HEK293T (cell line): ENCODE measurements around the gene AQP6.

Experiments
- CTCF ChIA-PET: fragments of 350-600 bp; formaldehyde crosslinking; extraction: SDS; loops from one replicate; lab custom pipeline; 2021; ENCODE audit warnings: antibody characterized with exemption, inconsistent platforms; lab: Yijun Ruan, JAX
- POLR2A ChIA-PET: fragments of 350-600 bp; formaldehyde crosslinking; extraction: SDS; loops from one replicate; lab custom pipeline; 2020; ENCODE audit warnings: antibody characterized with exemption, inconsistent platforms; lab: Yijun Ruan, JAX
- DNase-seq: peaks from one replicate; pipeline ENCODE4 v3.0.0; 2012; ENCODE audit warnings: mixed read lengths; ENCODE audit errors: extremely low spot score
- ARNT ChIP-seq: fragments of 450-650 bp; IDR thresholded peaks from 2 replicates; pipeline ENCODE4 v1.6.1; 2017; ENCODE audit warnings: mild to moderate bottlenecking
- BHLHE40 ChIP-seq: fragments of 450-650 bp; IDR thresholded peaks from 2 replicates; pipeline ENCODE4 v1.6.1; 2016; ENCODE audit warnings: mild to moderate bottlenecking, moderate library complexity, borderline replicate concordance
- CTBP1 ChIP-seq: fragments of 450-650 bp; IDR thresholded peaks from 2 replicates; pipeline ENCODE4 v1.6.1; 2016; ENCODE audit warnings: borderline replicate concordance
- ELF4 ChIP-seq: fragments of 450-650 bp; IDR thresholded peaks from 2 replicates; pipeline ENCODE4 v1.6.1; 2017; ENCODE audit warnings: antibody characterized with exemption
- FOXA1 ChIP-seq: fragments of 450-650 bp; IDR thresholded peaks from 2 replicates; pipeline ENCODE4 v1.6.1; 2016; ENCODE audit warnings: mild to moderate bottlenecking
- FOXK2 ChIP-seq: fragments of 450-650 bp; IDR thresholded peaks from 2 replicates; pipeline ENCODE4 v1.6.1; 2016; ENCODE audit warnings: mild to moderate bottlenecking
- FOXM1 ChIP-seq: fragments of 450-650 bp; IDR thresholded peaks from 2 replicates; pipeline ENCODE4 v1.6.1; 2017; ENCODE audit warnings: mild to moderate bottlenecking, borderline replicate concordance
- HDGF ChIP-seq: fragments of 450-650 bp; IDR thresholded peaks from 2 replicates; pipeline ENCODE4 v1.6.1; 2017; ENCODE audit warnings: antibody characterized with exemption, borderline replicate concordance
- L3MBTL2 ChIP-seq: fragments of 450-650 bp; conservative IDR thresholded peaks from 2 replicates; pipeline ENCODE4 v1.6.1; 2016; ENCODE audit warnings: mild to moderate bottlenecking
- LEF1 ChIP-seq: fragments of 450-650 bp; IDR thresholded peaks from 2 replicates; pipeline ENCODE4 v1.6.1; 2017; ENCODE audit warnings: mild to moderate bottlenecking, borderline replicate concordance
- NFRKB ChIP-seq: fragments of 450-650 bp; IDR thresholded peaks from 2 replicates; pipeline ENCODE4 v1.6.1; 2016; ENCODE audit warnings: mild to moderate bottlenecking, moderate library complexity
- PKNOX1 ChIP-seq: fragments of 450-650 bp; IDR thresholded peaks from 2 replicates; pipeline ENCODE4 v1.6.1; 2016
- SP1 ChIP-seq: fragments of 450-650 bp; IDR thresholded peaks from 2 replicates; pipeline ENCODE4 v1.6.1; 2017
- SUZ12 ChIP-seq: fragments of 450-650 bp; IDR thresholded peaks from 2 replicates; pipeline ENCODE4 v1.6.1; 2016; ENCODE audit warnings: mild to moderate bottlenecking
- TARDBP ChIP-seq: fragments of 450-650 bp; IDR thresholded peaks from 2 replicates; pipeline ENCODE4 v1.6.1; 2016
- ZNF384 ChIP-seq: fragments of 450-650 bp; IDR thresholded peaks from 2 replicates; pipeline ENCODE4 v1.6.1; 2016

AQP6 gene

GRCh38 chr12:49969027-49969426 is 3.7 kb upstream of the AQP6 start:
- ChIA-PET CTCF (interaction anchor here (0.6 to 3.1 kb wide), 5 partner anchors 12 to 194 kb away, joined by 3 to 32 read pairs (median 4); no protein-coding TSS in a partner anchor), POLR2A (no interaction called here)
- TF ChIP-seq LEF1 (no peak), ELF4 (no peak), SP1 (no peak), BHLHE40 (no peak), L3MBTL2 (no peak), HDGF (no peak), FOXA1 (no peak), FOXK2 (no peak), CTBP1 (no peak), NFRKB (no peak), ARNT (no peak)
- no peak for DNase-seq

- DNase-seq: no peak
- TF ChIP-seq TARDBP (no peak), ELF4 (no peak), BHLHE40 (no peak), FOXM1 (no peak), CTBP1 (no peak), ZNF384 (no peak), NFRKB (no peak)
- ChIA-PET CTCF (interaction anchor here (0.6 to 1.1 kb wide), 2 partner anchors 100 to 129 kb away, joined by 3 to 4 read pairs; no protein-coding TSS in a partner anchor), POLR2A (no interaction called here)
Observed at GRCh38 chr12:49969651-49970429, 2.9 kb upstream of the AQP6 start.

- ChIA-PET POLR2A (no interaction called here), CTCF (no interaction called here)
- no peak for DNase-seq
- TF ChIP-seq ZNF384 (no peak), ARNT (no peak), CTBP1 (no peak), L3MBTL2 (no peak)
Observed at GRCh38 chr12:49970658-49971057, 2.1 kb upstream of the AQP6 start.

GRCh38 chr12:49971141-49971540 is 1.6 kb upstream of the AQP6 start:
- no peak for TF ChIP-seq TARDBP
- POLR2A ChIA-PET: no interaction called here
- CTCF ChIA-PET: no interaction called here

GRCh38 chr12:49972129-49972528 is 618 bp upstream of the AQP6 start:
- ChIA-PET POLR2A (no interaction called here), CTCF (no interaction called here)
- no peak for DNase-seq
- TF ChIP-seq ELF4: no peak
- TF ChIP-seq CTBP1: no peak
- TF ChIP-seq BHLHE40: no peak
- TF ChIP-seq SP1: no peak
- no peak for TF ChIP-seq ZNF384
- no peak for TF ChIP-seq L3MBTL2
- TF ChIP-seq HDGF: no peak

More at GRCh38 chr12:49971141-49971540, 1.6 kb upstream of the AQP6 start:
- no peak for DNase-seq

- POLR2A ChIA-PET: no interaction called here
- no peak for TF ChIP-seq FOXK2
- TF ChIP-seq TARDBP: no peak
- no peak for TF ChIP-seq CTBP1
- CTCF ChIA-PET: no interaction called here
- no peak for DNase-seq
Observed at GRCh38 chr12:49973361-49973830, 649 bp downstream of the AQP6 start.

- peak; percentile 42 for DNase-seq
- no peak for TF ChIP-seq TARDBP
- no peak for TF ChIP-seq FOXA1
- no peak for TF ChIP-seq PKNOX1
- no peak for TF ChIP-seq FOXK2
- no peak for TF ChIP-seq LEF1
- no peak for TF ChIP-seq SUZ12
- no peak for TF ChIP-seq NFRKB
- TF ChIP-seq ZNF384: no peak
- TF ChIP-seq SP1: no peak
- TF ChIP-seq ELF4: no peak
- no peak for TF ChIP-seq FOXM1
- ChIA-PET POLR2A (no interaction called here), CTCF (interaction anchor here (0.5 kb wide), 1 partner anchor 95 kb away, joined by 3 read pairs; no protein-coding TSS in a partner anchor)
Observed at GRCh38 chr12:49974231-49974675, 1.5 kb downstream of the AQP6 start.

- DNase-seq: no peak
- ChIA-PET CTCF (interaction anchor here (0.5 kb wide), 1 partner anchor 95 kb away, joined by 3 read pairs; no protein-coding TSS in a partner anchor), POLR2A (no interaction called here)
- TF ChIP-seq ARNT (no peak), CTBP1 (no peak), ZNF384 (no peak), HDGF (no peak), ELF4 (no peak), TARDBP (no peak), L3MBTL2 (no peak), SUZ12 (no peak), FOXM1 (no peak), SP1 (no peak), NFRKB (no peak), FOXA1 (no peak), BHLHE40 (no peak), PKNOX1 (no peak), FOXK2 (no peak), LEF1 (no peak)
Observed at GRCh38 chr12:49974677-49975317, 2.0 kb downstream of the AQP6 start.
